Measurements from ENCODE around the gene C2CD4C. TPM values are rescaled to one million over a fixed set of nuclear protein-coding genes. Genes with fewer than 3 reads are reported as not detected.
"Not testable (repeated sequence)": the region's sequence is repeated elsewhere in the genome, so short reads cannot be mapped to it uniquely, and the experiment has no call there.

C2CD4C gene
- total RNA-seq, 1 donor from 2014 or later, result 3.7 TPM

DNA sequence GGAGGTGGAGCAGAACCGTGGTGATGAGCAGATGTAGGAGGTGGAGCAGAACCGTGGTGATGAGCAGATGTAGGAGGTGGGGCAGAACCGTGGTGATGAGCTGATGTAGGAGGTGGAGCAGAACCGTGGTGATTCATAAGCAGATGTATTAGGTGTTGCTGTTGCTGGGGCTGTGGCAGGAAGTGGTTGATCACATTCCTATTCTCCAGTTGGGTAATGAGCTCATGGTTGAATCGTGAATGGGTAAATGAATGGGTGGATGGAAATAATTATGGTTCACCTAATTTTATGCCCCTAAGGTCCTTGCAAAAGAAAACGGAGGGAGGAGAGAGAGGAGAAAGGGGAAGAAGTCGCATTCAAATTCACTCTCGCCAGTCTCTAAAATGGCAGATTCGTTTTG, 26.4 kb downstream of the C2CD4C start:
- not testable (repeated sequence) for DNase-seq (ENCODE audit: low read depth in 2 of 2)

DNA sequence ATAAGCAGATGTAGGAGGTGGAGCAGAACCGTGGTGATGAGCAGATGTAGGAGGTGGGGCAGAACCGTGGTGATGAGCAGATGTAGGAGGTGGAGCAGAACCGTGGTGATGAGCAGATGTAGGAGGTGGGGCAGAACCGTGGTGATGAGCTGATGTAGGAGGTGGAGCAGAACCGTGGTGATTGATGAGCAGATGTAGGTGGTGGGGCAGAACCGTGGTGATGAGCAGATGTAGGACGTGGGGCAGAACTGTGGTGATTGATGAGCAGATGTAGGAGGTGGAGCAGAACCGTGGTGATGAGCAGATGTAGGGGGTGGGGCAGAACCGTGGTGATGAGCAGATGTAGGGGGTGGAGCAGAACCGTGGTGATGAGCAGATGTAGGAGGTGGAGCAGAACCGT, 27.0 kb downstream of the C2CD4C start:
- DNase-seq (ENCODE audit: low read depth in 2 of 2), result not testable (repeated sequence)

DNA sequence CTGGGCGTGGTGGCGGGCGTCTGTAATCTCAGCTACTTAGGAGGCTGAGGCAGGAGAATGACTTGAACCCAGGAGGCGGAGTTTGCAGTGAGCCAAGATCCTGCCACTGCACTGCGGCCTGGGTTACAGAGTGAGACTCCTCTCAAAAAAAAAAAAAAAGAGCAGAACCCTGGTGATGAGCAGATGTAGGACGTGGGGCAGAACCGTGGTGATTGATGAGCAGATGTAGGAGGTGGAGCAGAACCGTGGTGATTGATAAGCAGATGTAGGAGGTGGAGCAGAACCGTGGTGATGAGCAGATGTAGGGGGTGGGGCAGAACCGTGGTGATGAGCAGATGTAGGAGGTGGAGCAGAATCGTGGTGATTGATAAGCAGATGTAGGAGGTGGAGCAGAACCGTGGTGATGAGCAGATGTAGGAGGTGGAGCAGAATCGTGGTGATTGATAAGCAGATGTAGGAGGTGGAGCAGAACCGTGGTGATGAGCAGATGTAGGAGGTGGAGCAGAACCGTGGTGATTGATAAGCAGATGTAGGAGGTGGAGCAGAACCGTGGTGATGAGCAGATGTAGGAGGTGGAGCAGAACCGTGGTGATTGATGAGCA, 28.2 kb downstream of the C2CD4C start:
- not testable (repeated sequence) for DNase-seq (ENCODE audit: low read depth in 2 of 2)

DNA sequence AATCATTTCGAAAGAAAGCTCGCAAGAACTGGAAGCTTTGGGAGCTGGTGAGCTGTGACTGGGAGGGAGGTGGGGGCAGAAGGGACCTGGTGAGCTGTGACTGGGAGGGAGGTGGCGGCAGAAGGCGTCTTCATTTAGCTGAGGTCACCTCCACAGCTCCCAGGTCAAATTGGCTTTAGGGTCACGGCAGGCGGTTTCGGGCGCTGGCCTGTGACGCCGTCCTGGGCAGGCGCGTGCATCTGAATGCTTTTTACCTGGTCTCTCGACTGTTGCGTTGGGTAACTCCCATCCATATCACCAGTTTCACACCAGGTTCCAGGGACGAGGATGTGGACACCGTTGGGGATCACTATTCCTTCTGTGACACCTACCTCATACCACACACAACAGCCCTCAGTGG, 29.2 kb downstream of the C2CD4C start:
- DNase-seq (ENCODE audit: low read depth in 2 of 2), result no peak

DNA sequence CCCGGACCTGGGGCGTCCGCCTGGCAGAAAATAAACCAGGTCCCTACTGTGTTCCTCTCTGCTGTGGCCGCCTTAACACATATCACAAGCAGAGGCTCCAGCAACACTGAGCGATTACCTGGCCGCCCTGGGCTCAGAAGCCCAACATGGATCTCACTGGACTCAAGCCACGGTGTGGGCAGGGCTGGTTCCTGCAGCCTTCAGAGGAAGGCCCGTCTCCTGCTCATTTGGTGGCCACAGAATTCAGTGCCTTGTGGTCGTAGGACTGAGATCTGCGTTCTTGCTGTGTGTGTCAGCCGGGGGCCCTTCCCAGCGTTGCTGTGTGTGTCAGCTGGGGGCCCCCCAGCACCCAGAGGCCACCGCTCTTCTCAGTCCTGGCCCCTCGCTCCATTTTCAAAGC, 30.2 kb downstream of the C2CD4C start:
- DNase-seq (ENCODE audit: low read depth in 2 of 2), result no peak

DNA sequence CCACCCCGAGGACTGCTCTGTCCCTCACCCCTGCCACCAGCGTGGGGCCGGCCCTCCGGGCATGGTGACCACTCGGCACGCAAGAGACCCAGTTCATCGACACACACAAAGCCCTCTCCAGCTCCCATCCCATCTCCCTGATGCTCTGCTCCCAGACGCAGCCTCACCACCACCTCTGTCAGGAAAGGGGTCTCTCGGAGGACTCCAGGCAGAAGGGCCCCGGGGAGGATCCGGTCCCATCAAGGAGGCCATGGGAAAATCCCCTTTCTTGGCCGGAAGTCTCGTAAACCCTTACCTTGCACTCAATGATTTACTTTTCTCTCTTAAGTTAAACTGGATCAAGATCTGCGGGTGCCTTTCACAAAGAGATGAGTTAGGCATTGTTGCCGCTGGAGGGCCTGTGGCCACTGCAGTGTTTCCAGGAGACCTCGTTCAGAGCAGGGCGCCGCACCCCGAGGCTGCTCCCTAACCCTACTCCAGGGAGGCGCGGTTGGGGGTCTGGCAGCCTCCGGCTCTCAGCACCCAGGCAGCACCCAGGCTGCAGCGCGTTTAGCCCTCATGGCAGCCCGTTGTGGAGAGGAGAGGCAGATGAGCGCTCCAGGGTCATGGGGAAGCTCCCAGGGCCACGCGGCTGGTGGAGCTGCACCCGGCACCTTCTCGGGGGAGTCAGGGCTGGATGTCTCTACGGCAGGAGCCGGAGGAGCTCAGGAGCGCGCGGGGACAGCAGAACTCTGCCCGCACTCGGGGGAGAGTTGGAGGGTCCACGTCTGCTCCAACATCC, 31.0 kb downstream of the C2CD4C start:
- DNase-seq (ENCODE audit: low read depth in 2 of 2), result no peak

DNA sequence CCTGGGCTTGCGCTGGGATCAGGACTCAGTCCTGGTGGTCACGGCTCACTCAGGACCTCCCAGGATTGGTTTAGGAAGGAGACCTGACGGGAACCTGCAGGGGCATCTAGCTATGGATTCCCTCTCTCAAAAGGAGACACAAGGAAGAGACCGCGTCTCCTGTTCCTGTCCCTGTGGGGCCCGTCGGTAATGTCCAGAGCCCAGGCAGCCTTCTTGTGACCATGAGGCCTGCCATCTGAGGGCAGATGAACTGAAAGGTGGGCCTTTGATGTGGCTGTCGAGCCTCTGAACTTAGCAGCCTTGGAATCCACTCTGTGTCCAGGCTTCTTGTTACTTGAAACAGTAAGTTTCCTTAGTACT, 32.9 kb downstream of the C2CD4C start:
- no peak for DNase-seq (ENCODE audit: low read depth in 2 of 2)

DNA sequence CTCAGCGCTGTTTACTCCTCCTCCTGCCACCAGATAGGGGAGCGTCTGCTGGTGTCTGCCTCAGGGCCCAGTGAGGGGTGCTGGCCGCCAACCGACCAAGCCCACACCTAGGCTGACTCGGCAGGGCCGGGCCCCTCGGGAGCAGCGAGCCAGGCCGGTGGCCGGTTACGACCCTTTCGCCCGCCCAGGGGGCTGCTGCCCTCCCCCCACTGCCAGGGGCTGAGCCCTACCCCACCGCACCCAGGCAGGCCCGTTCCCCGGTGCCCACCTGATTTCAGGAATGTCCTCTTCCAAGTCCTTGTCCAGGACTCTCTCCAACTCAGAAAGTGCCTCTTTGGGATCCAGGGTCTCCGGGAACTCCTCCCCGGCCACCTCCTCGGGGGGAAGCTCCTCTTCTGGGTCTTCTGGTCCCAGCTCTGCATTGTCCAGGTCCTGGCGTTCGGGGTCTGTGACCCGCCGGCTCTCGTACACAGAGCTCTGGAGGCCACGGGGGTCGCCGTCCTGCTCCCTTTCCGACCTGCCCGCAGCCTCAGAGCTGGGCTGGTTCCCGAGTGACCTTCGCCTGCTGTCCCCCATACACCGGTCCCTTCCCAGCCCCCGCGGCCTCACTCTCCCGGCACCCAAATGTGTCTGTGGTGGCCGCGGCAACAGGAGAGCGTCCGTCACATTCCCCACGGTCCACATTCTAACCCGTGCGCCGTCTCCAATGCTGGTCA, 33.4 kb downstream of the C2CD4C start:
- DNase-seq (ENCODE audit: low read depth in 2 of 2), result no peak

DNA sequence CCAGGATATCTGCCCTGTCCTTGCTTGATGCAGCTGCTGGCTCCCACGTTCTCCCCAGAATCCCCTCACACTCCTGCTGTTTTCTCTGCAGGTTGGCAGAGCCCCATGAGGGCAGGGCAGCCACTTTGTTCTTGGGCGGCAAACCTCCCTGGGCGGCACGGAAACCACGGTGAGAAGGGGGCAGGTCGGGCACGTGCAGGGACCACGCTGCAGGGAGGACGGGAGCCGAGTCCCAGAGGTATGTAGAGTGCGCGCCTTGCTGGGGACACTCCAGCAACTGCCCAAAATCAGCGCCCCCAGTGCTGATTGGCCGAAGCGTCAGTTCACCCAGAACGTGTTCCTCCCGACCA, 34.1 kb downstream of the C2CD4C start:
- DNase-seq (ENCODE audit: low read depth in 2 of 2), result no peak

DNA sequence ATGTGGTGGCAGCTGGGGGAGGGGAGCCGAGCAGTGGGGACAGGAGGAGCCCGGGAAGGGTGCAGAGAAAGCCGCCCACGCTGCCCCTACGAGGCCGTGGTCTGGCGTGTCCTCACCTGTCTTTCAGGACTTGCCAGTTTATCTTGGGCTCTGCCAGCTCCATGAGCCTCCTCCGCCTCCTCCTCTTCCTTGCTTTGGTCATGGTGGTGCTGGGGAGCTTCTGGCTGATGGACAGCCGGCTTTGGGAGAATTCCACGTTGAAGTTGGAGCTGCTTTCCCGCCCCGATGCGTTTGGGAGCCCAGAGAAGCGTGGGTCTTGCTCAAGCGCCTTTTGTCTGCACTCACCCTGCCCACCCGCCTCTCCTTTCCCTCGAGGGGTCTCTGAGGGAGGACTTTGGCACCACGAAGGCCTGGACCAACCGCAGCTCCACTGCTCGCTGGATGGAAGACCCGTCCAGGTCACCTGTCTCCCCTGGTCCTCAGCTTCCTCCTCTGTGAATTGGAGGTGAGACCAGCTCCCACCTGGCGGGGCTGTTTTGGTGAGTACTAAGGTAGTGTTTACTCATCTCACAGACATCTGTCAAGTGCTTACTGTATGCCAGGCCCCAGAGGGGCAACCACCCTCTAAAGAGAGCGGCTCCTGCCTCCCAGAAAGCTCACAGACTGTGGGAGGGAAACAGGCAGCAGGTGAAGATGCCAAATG, 34.6 kb downstream of the C2CD4C start:
- no peak for DNase-seq (ENCODE audit: low read depth in 2 of 2)

DNA sequence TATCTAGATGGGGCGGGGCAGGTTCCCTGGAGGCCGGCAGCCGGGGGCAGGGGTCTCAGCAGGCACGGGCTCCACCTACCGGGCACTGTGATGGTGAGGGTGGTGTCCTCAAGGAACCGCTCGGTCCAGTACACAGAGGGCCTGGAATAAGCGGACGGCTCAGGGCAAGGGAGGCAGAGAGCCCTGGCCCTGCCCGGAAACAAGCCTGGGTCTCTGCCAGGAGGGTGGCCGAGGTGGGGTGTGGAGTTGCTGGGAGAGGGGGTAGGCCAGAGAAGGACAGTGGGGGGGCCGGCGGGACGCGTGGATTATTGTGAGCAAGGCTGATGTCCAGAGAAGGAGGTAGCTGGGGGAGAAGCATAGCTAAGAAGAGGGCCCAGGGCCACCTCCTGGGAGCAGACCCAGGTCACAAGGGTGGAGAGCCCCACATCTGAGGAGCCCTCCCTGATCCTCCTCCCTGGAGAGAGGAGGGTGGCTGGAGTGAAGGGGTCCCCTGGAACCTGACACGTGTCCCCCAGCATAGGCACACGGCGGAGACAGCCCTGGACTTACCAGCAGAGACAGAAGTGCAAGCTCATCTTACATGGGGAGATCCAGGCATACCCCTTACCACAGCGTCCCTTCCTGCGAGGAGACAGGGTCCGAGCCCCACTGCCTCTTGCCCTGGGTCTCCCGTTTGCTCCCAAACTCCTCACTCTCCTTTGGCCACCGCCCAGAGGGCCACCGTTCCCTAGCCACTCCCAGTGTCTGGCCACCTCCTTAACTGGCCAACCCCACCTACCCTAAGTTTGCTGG, 35.4 kb downstream of the C2CD4C start:
- no peak for DNase-seq (ENCODE audit: low read depth in 2 of 2)

DNA sequence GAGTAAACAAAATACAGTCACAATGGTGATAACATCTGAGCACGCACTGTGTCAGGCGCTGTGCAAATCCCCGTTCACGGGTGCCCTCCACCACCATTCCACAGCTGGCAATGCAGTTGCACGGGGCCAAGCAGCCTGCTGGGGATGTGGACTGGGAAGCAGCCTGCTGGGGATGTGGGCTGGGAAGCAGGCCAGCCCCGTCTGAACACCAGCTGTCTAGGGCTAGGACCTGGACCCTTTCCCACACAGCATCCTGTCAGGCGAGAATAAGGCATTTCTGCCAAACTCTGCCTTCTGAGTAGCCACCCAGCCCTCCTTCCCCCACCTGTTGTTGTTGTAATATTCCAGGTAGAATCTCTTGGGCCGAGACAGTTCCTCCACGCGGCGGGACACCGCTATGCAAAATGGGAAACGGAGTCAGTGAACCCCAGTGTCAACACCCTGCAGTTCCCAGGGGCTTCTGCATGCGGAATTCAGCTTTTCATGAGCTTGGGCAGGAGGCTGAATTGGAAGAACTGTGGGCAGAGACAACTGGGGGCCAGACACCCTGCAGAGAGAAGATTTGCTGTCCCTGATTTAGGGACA, 36.5 kb downstream of the C2CD4C start:
- DNase-seq (ENCODE audit: low read depth in 2 of 2), result peak; percentile 28 to 51

DNA sequence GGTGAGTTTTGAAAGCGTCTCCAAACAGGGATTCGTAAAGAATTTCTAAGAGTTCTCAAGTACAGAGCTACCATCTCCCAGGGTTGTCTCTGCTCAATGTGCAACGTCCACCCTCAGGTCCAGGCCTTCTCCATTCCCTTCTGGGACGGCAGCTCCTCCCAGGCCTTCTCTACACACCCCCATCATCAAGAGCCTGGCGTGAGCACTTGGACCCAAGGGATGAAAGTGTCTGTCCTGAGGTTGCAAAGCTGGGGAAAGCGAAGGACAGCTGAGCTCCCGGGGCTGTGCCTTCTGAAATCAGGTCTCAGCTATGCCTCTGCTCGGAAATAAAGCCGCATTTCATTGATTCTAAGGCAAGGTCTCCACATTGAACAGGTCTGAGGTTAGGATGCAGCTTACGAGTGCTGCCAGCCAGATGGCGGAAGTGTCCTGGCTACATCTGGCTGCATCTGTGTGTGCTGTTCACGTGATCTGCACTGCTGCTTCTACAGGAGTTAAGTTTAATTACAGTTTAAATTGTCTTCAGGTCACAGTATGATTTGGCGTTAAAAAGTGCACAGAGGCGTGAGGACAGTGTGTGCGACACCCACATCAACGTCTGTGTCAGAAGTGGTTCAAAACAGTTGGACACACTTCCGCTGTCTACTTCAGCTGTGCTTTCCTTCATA, 37.3 kb downstream of the C2CD4C start:
- no peak for DNase-seq (ENCODE audit: low read depth in 2 of 2)

DNA sequence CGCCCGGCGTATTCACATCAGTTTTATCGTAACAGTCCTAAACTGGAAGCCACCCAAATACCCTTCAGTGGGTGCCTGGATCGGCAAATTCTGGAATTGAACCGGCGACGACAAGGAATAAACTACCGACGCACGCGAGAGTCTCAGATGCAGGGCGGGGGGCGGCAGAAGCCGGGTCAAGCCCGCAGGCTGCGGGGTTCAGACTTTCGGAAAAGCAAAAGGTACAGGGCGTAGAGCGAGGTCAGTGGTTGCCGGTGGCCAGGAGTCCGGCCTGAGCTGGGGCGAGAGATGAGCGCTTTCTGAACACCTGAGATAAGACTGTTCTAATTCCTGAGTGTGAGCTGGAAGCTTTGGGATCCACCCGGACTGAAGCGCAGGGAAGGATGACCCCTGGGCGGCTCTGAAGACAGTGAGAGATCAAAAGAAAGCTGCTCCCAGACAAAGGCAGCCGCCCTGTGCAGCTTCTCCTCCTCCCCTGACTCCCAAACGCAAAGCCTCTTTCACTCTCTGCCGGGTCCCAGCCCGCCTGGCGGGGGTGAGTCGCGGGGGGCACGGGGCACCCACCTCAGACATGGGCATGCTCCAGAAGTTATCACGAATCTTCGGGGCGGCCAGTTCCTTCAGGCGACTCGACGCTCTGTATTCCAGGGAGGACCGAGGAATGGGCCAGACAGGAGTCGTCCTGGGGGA, 38.2 kb downstream of the C2CD4C start:
- DNase-seq (ENCODE audit: low read depth in 2 of 2), result no peak

DNA sequence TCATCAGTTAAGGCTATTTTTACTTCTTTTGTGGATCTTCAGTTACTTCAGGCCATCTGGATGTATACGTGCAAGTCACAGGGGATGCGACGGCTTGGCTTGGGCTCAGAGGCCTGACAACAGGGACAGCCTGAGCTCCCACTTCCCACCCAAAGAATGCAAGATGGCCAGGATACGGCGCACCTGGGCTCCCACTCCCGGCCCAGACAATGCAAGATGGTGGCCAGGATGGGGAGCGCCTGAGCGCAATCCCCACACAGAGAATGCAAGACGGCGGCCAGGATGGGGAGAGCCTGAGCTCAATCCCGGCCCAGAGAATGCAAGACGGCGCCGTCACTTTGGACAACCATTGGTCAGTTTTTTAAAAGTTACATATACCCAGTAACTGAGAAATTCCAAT, 39.1 kb downstream of the C2CD4C start:
- DNase-seq (ENCODE audit: low read depth in 2 of 2), result no peak

DNA sequence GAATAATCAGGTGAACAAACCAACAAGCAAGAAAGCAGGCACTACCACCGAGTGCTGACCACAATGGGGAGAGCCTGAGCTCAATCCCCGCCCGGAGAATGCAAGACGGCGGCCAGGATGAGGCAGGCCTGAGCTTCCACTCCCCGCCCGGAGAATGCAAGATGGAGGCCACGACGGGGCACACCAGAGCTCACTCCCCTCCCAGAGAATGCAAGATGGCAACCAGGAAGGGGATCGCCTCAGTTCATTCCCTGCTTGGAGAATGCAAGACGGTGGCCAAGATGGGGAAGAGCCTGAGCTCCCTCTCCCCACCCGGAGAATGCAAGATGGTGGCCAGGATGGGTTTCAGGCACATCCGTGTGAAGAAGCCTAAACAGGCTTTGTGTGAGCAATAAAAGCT, 39.7 kb downstream of the C2CD4C start:
- no peak for DNase-seq (ENCODE audit: low read depth in 2 of 2)

DNA sequence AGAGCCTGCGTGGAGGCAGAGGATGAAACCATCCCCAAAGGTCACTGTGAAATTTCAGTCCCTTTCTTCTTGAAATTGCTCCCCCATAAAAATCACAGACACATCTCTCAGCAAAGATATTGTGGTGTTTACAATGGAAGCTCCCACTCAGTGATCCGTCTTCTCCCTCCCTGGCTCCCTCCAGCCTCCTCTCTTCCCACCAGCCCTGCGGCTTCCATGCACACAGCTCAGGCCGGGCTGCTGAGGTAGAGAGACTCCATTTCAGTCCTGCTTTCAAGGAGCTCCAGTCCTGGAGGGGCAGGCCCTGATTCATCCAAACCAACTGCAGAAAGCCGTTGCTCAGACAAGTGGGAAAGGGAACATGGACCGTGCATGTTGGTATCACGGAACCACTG, 40.3 kb downstream of the C2CD4C start:
- no peak for DNase-seq (ENCODE audit: low read depth in 2 of 2)

DNA sequence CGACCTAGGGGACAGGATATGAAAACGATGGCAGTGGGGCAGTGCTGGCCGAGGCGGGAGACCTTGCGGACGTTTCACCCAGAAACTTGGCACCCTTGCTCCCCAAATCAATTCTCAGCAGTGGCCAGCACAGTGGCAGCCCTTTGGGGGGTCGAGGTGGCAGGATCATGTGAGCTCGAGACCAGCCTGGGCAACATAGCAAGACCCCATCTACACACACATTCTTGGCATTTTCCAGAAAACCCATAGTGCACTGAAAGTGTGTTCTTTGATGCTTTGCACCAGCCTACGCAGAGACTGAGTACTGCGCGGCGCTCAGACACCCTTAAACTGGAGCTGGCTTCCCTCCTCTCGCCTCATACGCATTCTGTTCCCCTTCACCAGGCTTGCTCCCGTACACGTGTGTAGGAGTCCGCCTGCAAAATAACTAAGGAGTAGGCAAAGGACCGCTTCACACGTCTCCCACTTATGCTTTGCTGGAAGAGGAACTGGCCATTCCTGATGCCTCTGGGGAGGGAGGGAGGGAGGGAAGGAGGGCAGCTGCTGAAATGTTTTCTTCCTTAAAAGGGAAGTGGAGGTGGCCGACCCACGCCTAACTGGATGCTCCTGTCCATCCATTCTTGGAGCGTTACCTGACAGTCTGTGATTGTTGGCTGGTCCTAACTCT, 40.9 kb downstream of the C2CD4C start:
- DNase-seq (ENCODE audit: low read depth in 2 of 2), result no peak

DNA sequence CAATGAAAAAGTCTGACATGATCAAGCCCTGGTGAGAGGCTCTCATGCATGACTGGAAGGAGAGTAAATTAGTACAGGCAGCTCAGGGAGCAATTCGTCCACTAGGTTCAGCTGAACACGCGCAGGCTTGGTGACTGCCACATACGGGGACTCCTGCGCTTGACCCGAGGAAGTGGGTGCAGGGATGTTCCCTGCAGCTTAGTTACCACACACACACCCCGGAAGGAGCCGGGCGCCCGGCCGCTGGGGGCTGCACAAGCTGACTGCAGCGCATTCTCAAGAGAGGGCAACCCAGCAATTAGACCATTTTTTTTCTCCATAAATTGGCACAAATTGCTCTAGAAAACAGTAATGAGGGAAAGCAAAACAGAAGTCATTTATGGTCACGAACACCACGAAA, 41.4 kb downstream of the C2CD4C start:
- no peak for DNase-seq (ENCODE audit: low read depth in 2 of 2)

All from dermis microvascular lymphatic vessel endothelial cell (primary cell).